ENCODE data around the gene NOTCH1. TPM values are rescaled to one million over a fixed set of nuclear protein-coding genes. Genes with fewer than 3 reads are reported as not detected.

The NOTCH1 gene
- polyA plus RNA-seq, 1 donor from 2014 or later, result 0.15 TPM

DNA sequence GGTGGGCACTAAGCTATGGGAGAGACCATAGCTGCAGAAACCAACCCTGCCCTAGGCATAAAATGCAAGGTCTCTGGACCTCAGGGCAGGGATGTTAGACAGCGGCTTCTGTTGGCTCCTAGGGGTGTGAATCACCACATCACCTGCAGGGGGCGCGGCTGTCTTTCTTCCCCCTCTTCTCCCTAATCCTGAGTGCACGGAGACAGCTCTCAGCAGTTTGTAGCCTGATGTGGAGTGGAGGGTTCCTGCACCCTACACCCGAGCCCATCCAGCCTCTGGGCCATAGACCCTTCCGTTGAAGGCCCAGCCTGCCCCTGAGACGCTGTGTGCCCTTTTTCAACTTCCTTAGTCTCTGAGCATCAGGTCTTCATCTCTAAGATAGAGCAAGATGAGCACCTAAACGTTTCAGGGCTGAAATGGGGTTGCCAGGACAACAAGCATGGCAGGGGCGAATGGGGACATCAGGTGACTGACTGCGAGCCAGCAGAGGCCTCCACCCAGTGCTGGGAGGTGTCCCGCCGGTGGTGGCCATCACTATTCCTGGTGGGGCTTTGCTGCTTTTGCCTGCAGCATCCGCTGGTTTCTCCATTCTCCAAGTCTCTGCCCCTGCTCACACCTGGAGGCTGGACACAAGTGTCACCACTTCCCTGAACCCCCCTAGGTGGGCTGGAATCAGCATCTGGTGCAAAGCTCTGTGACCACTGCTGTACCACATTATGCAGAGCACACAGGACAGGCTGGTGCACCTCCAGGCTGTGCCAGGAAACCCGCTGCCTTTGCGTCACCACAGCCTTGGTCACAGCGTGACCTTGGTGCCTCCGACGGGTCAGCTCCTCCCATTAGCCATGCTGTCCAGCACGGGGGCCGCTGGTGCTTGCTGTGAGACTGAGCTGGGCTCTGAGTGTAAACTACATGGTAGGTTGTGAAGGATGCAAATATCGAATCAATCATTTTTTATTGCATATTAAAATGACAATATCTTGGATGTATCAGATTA is 60.5 kb downstream of the NOTCH1 start:
- Histone ChIP-seq H3K4me3 (ENCODE audit: low read length) (no peak overlapping the region), H4K20me1 (ENCODE audit: insufficient read depth) (peaks cover 4% of the 10 kb centered on the region), H3K27me3 (ENCODE audit: insufficient read depth, low read depth, low read length) (no peaks in the 10 kb centered on the region), H3K27ac (ENCODE audit: low read length) (no peak overlapping the region), H3K9me2 (ENCODE audit: insufficient read depth, low read length) (no peaks in the 10 kb centered on the region), H3K9me3 (ENCODE audit: low read length) (no peaks in the 10 kb centered on the region), H2AFZ (ENCODE audit: low read depth, low read length) (no peak overlapping the region), H3K36me3 (ENCODE audit: insufficient read depth, low read length) (no peaks in the 10 kb centered on the region), H3K4me2 (ENCODE audit: low read length) (no peak overlapping the region), H3F3A (ENCODE audit: insufficient read depth, low read length, poor library complexity, severe bottlenecking) (no peaks in the 10 kb centered on the region), H3K9ac (ENCODE audit: low read length) (peak overlapping the region; percentile 86), H3K79me2 (replicated peaks; ENCODE audit: insufficient read depth, low read length) (peaks cover 16% of the 10 kb centered on the region)
- TF ChIP-seq EZH2 (IDR thresholded peaks at IDR 0.05; ENCODE audit: borderline replicate concordance, insufficient read depth, low read length, poor library complexity, severe bottlenecking), result no peak
- TF ChIP-seq RAD21 (conservative IDR thresholded peaks at IDR 0.05), result peak; percentile 63
- TF ChIP-seq, protein P1, sequence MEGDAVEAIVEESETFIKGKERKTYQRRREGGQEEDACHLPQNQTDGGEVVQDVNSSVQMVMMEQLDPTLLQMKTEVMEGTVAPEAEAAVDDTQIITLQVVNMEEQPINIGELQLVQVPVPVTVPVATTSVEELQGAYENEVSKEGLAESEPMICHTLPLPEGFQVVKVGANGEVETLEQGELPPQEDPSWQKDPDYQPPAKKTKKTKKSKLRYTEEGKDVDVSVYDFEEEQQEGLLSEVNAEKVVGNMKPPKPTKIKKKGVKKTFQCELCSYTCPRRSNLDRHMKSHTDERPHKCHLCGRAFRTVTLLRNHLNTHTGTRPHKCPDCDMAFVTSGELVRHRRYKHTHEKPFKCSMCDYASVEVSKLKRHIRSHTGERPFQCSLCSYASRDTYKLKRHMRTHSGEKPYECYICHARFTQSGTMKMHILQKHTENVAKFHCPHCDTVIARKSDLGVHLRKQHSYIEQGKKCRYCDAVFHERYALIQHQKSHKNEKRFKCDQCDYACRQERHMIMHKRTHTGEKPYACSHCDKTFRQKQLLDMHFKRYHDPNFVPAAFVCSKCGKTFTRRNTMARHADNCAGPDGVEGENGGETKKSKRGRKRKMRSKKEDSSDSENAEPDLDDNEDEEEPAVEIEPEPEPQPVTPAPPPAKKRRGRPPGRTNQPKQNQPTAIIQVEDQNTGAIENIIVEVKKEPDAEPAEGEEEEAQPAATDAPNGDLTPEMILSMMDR (IDR thresholded peaks at IDR 0.05; ENCODE audit: poor library complexity, severe bottlenecking), result peak; percentile 74
- peak; percentile 73 for TF ChIP-seq SMC3 (conservative IDR thresholded peaks at IDR 0.05; ENCODE audit: poor library complexity)

DNA sequence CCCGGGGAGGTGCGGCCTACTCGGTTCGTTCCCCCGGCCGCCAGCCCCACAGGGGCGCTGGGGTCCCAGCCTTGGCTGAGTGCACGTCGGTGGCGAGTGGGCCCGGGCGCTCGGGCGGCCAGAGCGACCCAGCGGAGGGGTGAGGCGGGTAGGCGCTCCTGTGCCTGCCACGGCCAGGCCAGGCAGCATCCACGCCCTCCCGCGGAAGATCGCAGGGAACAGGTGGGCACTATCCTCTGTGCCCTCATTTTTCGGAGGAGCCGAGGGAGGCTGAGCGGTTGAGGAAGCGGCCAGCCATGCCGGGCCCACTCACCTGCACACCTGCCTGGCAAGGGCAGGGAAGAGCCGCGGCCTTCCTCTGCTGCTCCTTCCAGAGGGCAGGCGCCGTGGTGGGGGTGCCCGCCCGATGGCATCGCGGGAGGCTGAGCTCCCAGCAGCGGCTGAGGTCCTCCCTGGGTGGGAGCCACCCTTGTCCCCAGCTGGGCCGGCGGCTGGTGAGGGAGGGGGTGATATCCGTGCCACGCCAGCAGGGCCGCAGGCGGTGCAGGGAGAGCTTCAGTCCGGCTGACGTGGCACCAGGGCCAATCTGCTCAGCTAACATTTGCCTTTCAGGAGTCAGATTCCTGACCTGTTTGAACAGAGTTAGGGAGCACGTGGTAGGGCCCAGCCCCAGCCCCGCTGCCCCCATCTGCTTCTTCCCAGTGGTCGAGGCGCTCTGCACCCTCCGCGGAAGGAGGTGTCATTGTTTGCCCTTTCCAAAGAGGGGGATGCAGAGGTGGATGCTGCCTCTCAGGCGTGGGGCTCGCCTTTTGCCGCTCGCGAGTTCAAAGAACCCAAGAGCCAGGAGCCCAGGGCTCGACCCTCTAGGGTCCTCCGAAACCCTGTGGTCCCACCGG is 61.4 kb downstream of the NOTCH1 start:
- H3K9ac ChIP-seq (ENCODE audit: low read length), result peak overlapping the region; percentile 86
- TF ChIP-seq EZH2 (IDR thresholded peaks at IDR 0.05; ENCODE audit: borderline replicate concordance, insufficient read depth, low read length, poor library complexity, severe bottlenecking), result no peak
- no peak for TF ChIP-seq TAF1 (IDR thresholded peaks at IDR 0.05; ENCODE audit: low read depth)
- TF ChIP-seq POLR2AphosphoS5 (IDR thresholded peaks at IDR 0.05), result no peak
- TF ChIP-seq, protein P2, sequence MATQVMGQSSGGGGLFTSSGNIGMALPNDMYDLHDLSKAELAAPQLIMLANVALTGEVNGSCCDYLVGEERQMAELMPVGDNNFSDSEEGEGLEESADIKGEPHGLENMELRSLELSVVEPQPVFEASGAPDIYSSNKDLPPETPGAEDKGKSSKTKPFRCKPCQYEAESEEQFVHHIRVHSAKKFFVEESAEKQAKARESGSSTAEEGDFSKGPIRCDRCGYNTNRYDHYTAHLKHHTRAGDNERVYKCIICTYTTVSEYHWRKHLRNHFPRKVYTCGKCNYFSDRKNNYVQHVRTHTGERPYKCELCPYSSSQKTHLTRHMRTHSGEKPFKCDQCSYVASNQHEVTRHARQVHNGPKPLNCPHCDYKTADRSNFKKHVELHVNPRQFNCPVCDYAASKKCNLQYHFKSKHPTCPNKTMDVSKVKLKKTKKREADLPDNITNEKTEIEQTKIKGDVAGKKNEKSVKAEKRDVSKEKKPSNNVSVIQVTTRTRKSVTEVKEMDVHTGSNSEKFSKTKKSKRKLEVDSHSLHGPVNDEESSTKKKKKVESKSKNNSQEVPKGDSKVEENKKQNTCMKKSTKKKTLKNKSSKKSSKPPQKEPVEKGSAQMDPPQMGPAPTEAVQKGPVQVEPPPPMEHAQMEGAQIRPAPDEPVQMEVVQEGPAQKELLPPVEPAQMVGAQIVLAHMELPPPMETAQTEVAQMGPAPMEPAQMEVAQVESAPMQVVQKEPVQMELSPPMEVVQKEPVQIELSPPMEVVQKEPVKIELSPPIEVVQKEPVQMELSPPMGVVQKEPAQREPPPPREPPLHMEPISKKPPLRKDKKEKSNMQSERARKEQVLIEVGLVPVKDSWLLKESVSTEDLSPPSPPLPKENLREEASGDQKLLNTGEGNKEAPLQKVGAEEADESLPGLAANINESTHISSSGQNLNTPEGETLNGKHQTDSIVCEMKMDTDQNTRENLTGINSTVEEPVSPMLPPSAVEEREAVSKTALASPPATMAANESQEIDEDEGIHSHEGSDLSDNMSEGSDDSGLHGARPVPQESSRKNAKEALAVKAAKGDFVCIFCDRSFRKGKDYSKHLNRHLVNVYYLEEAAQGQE (IDR thresholded peaks at IDR 0.05; ENCODE audit: borderline replicate concordance), result no peak
- no peaks in the 10 kb centered on the region for H3K9me3 ChIP-seq (ENCODE audit: low read length)
- H3K79me2 ChIP-seq (replicated peaks; ENCODE audit: insufficient read depth, low read length), result peaks cover 22% of the 10 kb centered on the region
- H4K20me1 ChIP-seq (ENCODE audit: insufficient read depth), result peaks cover 4% of the 10 kb centered on the region
- peak overlapping the region; percentile 62 for H3K4me2 ChIP-seq (ENCODE audit: low read length)
- no peak overlapping the region for H2AFZ ChIP-seq (ENCODE audit: low read depth, low read length)
- H3K9me2 ChIP-seq (ENCODE audit: insufficient read depth, low read length), result no peaks in the 10 kb centered on the region
- H3K4me3 ChIP-seq (ENCODE audit: low read length), result peak overlapping the region; percentile 70
- peak overlapping the region; percentile 31 for H3K27ac ChIP-seq (ENCODE audit: low read length)
- no peaks in the 10 kb centered on the region for H3K27me3 ChIP-seq (ENCODE audit: insufficient read depth, low read depth, low read length)
- no peaks in the 10 kb centered on the region for H3K36me3 ChIP-seq (ENCODE audit: insufficient read depth, low read length)
- H3F3A ChIP-seq (ENCODE audit: insufficient read depth, low read length, poor library complexity, severe bottlenecking), result no peaks in the 10 kb centered on the region
